ENCODE results near the gene ASTN2. TPM values are rescaled to one million over a fixed set of nuclear protein-coding genes. Genes with fewer than 3 reads are reported as not detected.

ASTN2 gene
- total and polyA plus RNA-seq, 4 donors, result 0.57 to 2.9 (median 1.4) TPM

DNA sequence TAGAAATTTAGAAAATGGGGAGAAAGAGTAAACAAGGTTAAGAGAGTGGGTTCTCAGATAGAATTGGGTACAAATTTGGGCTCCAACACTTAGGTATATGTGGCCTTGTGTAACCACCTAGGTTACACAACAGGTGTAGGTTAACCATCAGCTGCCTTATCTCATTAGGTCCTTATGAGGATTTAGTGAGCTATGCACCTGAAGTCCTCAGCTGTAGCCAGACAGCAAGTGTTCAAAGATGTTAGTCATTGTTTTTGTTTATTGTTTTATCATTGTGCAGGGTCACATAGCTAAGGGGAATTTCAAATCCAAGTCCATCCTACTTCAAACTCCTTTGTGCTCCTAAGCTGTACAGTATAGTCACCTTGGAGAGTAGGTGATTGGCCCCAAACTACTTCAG is 728.7 kb downstream of the ASTN2 start:
- H3K36me3 ChIP-seq (ENCODE audit: control insufficient read depth in 4 of 4, insufficient read depth in 3 of 4, low read depth in 1 of 4, low read length in 3 of 4), result no peaks in the 10 kb centered on the region
- TF ChIP-seq NR2F2 (IDR thresholded peaks at IDR 0.05), result no peak
- TF ChIP-seq, protein P1, sequence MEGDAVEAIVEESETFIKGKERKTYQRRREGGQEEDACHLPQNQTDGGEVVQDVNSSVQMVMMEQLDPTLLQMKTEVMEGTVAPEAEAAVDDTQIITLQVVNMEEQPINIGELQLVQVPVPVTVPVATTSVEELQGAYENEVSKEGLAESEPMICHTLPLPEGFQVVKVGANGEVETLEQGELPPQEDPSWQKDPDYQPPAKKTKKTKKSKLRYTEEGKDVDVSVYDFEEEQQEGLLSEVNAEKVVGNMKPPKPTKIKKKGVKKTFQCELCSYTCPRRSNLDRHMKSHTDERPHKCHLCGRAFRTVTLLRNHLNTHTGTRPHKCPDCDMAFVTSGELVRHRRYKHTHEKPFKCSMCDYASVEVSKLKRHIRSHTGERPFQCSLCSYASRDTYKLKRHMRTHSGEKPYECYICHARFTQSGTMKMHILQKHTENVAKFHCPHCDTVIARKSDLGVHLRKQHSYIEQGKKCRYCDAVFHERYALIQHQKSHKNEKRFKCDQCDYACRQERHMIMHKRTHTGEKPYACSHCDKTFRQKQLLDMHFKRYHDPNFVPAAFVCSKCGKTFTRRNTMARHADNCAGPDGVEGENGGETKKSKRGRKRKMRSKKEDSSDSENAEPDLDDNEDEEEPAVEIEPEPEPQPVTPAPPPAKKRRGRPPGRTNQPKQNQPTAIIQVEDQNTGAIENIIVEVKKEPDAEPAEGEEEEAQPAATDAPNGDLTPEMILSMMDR (IDR thresholded peaks at IDR 0.05; ENCODE audit: low read depth, low read length, missing input control), result no peak
- no peak for TF ChIP-seq RAD21 (IDR thresholded peaks at IDR 0.05)
- no peak for TF ChIP-seq HNF4A (conservative IDR thresholded peaks at IDR 0.05)
- TF ChIP-seq, protein P2, sequence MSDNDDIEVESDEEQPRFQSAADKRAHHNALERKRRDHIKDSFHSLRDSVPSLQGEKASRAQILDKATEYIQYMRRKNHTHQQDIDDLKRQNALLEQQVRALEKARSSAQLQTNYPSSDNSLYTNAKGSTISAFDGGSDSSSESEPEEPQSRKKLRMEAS (IDR thresholded peaks at IDR 0.05), result no peak
- TF ChIP-seq, protein P3, sequence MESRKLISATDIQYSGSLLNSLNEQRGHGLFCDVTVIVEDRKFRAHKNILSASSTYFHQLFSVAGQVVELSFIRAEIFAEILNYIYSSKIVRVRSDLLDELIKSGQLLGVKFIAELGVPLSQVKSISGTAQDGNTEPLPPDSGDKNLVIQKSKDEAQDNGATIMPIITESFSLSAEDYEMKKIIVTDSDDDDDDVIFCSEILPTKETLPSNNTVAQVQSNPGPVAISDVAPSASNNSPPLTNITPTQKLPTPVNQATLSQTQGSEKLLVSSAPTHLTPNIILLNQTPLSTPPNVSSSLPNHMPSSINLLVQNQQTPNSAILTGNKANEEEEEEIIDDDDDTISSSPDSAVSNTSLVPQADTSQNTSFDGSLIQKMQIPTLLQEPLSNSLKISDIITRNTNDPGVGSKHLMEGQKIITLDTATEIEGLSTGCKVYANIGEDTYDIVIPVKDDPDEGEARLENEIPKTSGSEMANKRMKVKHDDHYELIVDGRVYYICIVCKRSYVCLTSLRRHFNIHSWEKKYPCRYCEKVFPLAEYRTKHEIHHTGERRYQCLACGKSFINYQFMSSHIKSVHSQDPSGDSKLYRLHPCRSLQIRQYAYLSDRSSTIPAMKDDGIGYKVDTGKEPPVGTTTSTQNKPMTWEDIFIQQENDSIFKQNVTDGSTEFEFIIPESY (IDR thresholded peaks at IDR 0.05), result no peak
- TF ChIP-seq, protein P4, sequence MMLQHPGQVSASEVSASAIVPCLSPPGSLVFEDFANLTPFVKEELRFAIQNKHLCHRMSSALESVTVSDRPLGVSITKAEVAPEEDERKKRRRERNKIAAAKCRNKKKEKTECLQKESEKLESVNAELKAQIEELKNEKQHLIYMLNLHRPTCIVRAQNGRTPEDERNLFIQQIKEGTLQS (IDR thresholded peaks at IDR 0.05), result no peak
- TF ChIP-seq, protein P5, sequence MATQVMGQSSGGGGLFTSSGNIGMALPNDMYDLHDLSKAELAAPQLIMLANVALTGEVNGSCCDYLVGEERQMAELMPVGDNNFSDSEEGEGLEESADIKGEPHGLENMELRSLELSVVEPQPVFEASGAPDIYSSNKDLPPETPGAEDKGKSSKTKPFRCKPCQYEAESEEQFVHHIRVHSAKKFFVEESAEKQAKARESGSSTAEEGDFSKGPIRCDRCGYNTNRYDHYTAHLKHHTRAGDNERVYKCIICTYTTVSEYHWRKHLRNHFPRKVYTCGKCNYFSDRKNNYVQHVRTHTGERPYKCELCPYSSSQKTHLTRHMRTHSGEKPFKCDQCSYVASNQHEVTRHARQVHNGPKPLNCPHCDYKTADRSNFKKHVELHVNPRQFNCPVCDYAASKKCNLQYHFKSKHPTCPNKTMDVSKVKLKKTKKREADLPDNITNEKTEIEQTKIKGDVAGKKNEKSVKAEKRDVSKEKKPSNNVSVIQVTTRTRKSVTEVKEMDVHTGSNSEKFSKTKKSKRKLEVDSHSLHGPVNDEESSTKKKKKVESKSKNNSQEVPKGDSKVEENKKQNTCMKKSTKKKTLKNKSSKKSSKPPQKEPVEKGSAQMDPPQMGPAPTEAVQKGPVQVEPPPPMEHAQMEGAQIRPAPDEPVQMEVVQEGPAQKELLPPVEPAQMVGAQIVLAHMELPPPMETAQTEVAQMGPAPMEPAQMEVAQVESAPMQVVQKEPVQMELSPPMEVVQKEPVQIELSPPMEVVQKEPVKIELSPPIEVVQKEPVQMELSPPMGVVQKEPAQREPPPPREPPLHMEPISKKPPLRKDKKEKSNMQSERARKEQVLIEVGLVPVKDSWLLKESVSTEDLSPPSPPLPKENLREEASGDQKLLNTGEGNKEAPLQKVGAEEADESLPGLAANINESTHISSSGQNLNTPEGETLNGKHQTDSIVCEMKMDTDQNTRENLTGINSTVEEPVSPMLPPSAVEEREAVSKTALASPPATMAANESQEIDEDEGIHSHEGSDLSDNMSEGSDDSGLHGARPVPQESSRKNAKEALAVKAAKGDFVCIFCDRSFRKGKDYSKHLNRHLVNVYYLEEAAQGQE (IDR thresholded peaks at IDR 0.05), result no peak
- TF ChIP-seq RXRA (IDR thresholded peaks at IDR 0.05), result no peak
- TF ChIP-seq YY1 (IDR thresholded peaks at IDR 0.05), result no peak
- H3K9ac ChIP-seq (ENCODE audit: low read depth in 1 of 2, low read length in 2 of 2), result no peak overlapping the region
- no peaks in the 10 kb centered on the region for H3K27me3 ChIP-seq (ENCODE audit: control insufficient read depth in 4 of 4, insufficient read depth in 4 of 4, low read length in 3 of 4)
- H3K4me1 ChIP-seq (ENCODE audit: control insufficient read depth in 4 of 4, insufficient read depth in 4 of 4, low read length in 3 of 4), result peaks cover 6 to 28% (median 20%) of the 10 kb centered on the region in 4 donors
- no peaks in the 10 kb centered on the region for H3K9me3 ChIP-seq (ENCODE audit: control insufficient read depth in 4 of 4, low read length in 3 of 4)
- no peak overlapping the region for H3K4me3 ChIP-seq (ENCODE audit: low read depth in 1 of 3, low read length in 3 of 3)
- DNase-seq (ENCODE audit: low spot score), result no peak
- H3K27ac ChIP-seq (ENCODE audit: low read depth in 1 of 2, low read length in 2 of 2), result no peak overlapping the region

DNA sequence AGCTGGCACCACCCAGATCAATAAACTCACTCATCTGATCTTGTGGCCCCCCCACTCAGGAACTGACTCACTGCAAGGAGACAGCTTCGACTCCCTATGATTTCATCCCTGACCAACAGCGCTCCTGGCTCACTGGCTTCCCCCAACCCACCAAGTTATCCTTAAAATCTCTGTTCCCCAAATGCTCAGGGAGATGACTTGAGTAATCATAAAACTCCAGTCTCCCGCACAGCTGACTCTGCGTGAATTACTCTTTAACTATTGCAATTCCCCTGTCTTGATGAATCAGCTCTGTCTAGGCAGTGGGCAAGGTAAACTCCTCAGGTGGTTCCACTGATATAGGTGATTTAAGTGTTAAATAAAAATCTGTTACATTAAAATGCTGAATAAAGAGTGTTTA is 729.7 kb downstream of the ASTN2 start:
- Histone ChIP-seq H3K27ac (ENCODE audit: low read depth in 1 of 2, low read length in 2 of 2) (no peak overlapping the region), H3K4me1 (ENCODE audit: control insufficient read depth in 4 of 4, insufficient read depth in 4 of 4, low read length in 3 of 4) (peaks cover 6 to 28% (median 20%) of the 10 kb centered on the region in 4 donors), H3K27me3 (ENCODE audit: control insufficient read depth in 4 of 4, insufficient read depth in 4 of 4, low read length in 3 of 4) (no peaks in the 10 kb centered on the region), H3K4me3 (ENCODE audit: low read depth in 1 of 3, low read length in 3 of 3) (no peak overlapping the region), H3K9ac (ENCODE audit: low read depth in 1 of 2, low read length in 2 of 2) (no peak overlapping the region), H3K9me3 (ENCODE audit: control insufficient read depth in 4 of 4, low read length in 3 of 4) (no peaks in the 10 kb centered on the region), H3K36me3 (ENCODE audit: control insufficient read depth in 4 of 4, insufficient read depth in 3 of 4, low read depth in 1 of 4, low read length in 3 of 4) (no peaks in the 10 kb centered on the region)
- 92% methylated on average over 4 of the region's 4 CpGs for WGBS
- TF ChIP-seq, protein P4 (IDR thresholded peaks at IDR 0.05), result no peak
- TF ChIP-seq TAF1 (conservative IDR thresholded peaks at IDR 0.05), result no peak
- DNase-seq (ENCODE audit: low spot score), result no peak

All from liver (tissue), 9 donors.